Stimulated activated memory B cell treated with anti-CD40 and anti-IgM and Interleukin-4, amounts not matched to agents 10 μg/mL and 1 μg/mL and 100 μg/mL, for 72 hours (primary cell): Measurements from ENCODE around the gene C2CD2L.
"Not testable (repeated sequence)": the region's sequence is repeated elsewhere in the genome, so short reads cannot be mapped to it uniquely, and the experiment has no call there.

Experiments
- ATAC-seq: fragments of 150-1000 bp; cut with Tn5 transposase; 2 replicates; pipeline ENCODE4 v1.10.0; 2021
- H3K27ac Mint-ChIP-seq: one replicate; pipeline ENCODE4 v1.8.0; 2022; ENCODE audit warnings: mild to moderate bottlenecking, mixed read lengths
- H3K27me3 Mint-ChIP-seq: one replicate; pipeline ENCODE4 v1.8.0; 2022; ENCODE audit warnings: mixed read lengths
- H3K36me3 Mint-ChIP-seq: one replicate; pipeline ENCODE4 v1.8.0; 2022; ENCODE audit warnings: mixed read lengths
- H3K4me1 Mint-ChIP-seq: one replicate; pipeline ENCODE4 v1.8.0; 2022; ENCODE audit warnings: mixed read lengths
- H3K4me3 Mint-ChIP-seq: one replicate; pipeline ENCODE4 v1.8.0; 2022; ENCODE audit warnings: mild to moderate bottlenecking, moderate library complexity, mixed read lengths
- H3K9me3 Mint-ChIP-seq: one replicate; pipeline ENCODE4 v1.8.0; 2022; ENCODE audit warnings: mixed read lengths

The C2CD2L gene

DNA sequence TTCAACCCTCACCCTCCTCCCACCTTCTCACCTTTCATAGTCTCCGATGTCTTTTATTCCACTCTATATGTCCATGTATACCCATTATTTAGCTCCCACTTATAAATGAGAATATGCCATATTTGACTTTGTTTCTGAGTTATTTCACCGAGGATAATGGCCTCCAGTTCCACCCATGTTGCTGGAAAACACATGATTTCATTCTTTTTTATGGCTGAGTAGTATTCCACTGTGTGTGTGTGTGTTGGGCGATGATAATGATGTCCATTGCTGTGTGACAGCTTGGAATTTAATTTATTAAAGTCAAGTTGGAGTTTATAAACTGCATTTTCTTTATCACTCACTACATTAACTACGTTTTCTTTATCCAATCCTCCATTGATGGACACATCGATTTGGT lies 11.1 kb downstream of the C2CD2L start:
- Mint-ChIP-seq H3K27ac (no peak overlapping the region), H3K9me3 (no peaks in the 10 kb centered on the region), H3K36me3 (peaks cover 29% of the 10 kb centered on the region), H3K27me3 (no peaks in the 10 kb centered on the region), H3K4me1 (peaks cover 26% of the 10 kb centered on the region), H3K4me3 (no peak overlapping the region)
- no peak for ATAC-seq

DNA sequence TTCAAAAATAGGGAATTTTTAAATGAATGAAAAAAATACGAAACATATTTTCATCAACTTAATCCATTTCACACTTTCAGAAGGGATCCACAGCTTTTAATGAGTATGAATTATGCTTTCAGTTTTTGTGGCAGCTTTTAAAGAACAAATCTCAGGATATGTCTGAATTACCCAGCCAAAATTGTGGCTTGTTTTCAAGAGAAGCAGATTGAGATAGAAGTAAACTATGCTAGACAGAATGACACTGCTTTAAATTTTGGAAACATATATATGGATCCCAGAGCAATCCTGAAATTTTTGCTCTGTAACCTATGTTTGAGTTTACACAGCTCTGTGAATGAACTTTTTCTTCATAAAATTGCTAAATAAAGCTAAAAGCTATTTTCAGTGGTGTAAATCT lies 11.8 kb downstream of the C2CD2L start:
- H3K27ac Mint-ChIP-seq = no peak overlapping the region
- H3K36me3 Mint-ChIP-seq = peaks cover 28% of the 10 kb centered on the region
- H3K4me3 Mint-ChIP-seq = no peak overlapping the region
- no peaks in the 10 kb centered on the region for H3K27me3 Mint-ChIP-seq
- no peak for ATAC-seq
- no peaks in the 10 kb centered on the region for H3K9me3 Mint-ChIP-seq
- H3K4me1 Mint-ChIP-seq = peaks cover 29% of the 10 kb centered on the region

DNA sequence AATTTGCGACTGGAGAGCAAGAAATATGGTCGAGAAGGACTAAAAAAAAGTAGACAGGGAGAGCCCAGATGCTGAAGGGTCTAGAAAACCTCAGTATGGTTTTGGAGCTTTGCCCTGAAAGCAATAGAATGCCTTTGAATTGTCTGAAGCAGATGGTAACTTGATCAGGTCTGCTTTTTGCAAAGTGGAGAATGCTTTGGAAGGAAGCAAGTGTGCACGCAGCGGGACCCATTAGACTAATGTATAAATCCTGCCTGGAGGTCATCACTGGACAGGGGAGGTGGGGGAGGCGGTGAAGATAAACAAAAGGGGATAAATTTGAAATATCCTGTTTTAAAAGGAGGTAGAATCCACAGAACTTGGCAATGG lies 13.5 kb downstream of the C2CD2L start:
- Mint-ChIP-seq H3K27me3 (no peaks in the 10 kb centered on the region), H3K27ac (peak overlapping the region; percentile 91), H3K9me3 (no peaks in the 10 kb centered on the region), H3K4me1 (peaks cover 29% of the 10 kb centered on the region), H3K36me3 (peaks cover 25% of the 10 kb centered on the region), H3K4me3 (peak overlapping the region; percentile 87)
- ATAC-seq = no peak

DNA sequence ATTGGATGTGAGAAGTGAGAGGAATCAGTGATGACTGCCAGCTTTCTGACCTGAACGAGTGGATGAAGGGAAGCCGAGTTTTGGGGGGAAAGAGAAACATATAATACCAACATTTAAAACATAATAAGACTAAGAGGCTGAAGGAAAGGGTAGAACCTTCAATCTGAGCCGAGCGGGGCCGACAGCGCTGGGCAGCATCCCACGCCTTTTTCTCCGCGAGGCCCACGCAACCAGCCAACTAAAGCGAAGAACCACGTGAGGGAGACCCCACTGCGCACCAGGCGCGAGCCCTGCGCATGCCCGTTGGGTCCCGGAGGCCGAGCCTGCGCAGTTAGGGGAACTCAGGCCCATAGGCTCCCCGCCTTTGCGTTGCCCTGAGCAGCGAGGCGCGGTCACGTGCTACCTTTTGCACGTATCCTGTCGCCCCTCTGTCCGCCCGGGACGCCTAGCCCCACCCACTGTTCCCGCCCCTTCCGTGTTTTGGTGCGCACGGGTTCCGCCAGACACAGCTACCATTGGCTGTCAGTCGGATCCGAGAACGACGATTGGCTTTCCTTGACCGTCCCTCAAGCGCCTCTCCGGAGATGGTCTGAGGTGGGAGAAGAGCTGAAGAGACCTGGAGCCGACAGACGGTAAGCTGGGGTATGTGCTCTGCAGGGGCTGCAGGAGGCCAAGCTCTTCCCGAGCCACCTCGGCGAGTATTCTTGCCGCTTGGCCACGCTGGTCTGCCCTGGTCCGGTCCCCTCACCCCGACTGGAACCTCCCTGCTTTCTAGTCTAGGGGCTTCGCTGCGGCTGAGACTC lies 14.1 kb downstream of the C2CD2L start, which contains the start of gene HINFP:
Gene HINFP (plus strand): TSS at position 573 of the 803 bp plus-strand sequence. CDS start 5,365 bp downstream, outside the sequence.
- ATAC-seq = peak; percentile 99
- no peaks in the 10 kb centered on the region for H3K9me3 Mint-ChIP-seq
- no peaks in the 10 kb centered on the region for H3K27me3 Mint-ChIP-seq
- H3K4me1 Mint-ChIP-seq = peaks cover 29% of the 10 kb centered on the region
- peak within 1 kb of the TSS; percentile 91 for H3K27ac Mint-ChIP-seq
- peak within 1 kb of the TSS; percentile 87 for H3K4me3 Mint-ChIP-seq
- H3K36me3 Mint-ChIP-seq = peaks cover 20% of the 10 kb centered on the region

DNA sequence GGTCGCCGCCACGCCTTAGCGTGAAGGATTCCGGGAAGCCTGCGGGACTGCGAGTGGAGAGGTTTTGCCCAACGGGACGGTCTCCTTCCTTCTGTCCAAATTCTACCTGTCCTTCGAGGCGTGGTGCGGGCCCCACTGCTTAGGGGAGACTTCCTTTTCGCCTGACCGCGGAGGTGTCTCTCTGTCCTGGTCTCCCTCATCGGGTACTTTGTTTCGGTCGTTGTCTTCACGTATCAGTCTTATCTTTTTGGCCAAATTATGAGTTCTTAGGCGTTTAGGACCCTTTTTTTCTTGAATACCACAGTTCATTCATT lies 14.6 kb downstream of the C2CD2L start:
- peak; percentile 3 for ATAC-seq
- H3K4me3 Mint-ChIP-seq = peak overlapping the region; percentile 87
- H3K4me1 Mint-ChIP-seq = peaks cover 31% of the 10 kb centered on the region
- H3K36me3 Mint-ChIP-seq = peaks cover 17% of the 10 kb centered on the region
- no peaks in the 10 kb centered on the region for H3K27me3 Mint-ChIP-seq
- H3K9me3 Mint-ChIP-seq = no peaks in the 10 kb centered on the region
- peak overlapping the region; percentile 91 for H3K27ac Mint-ChIP-seq

DNA sequence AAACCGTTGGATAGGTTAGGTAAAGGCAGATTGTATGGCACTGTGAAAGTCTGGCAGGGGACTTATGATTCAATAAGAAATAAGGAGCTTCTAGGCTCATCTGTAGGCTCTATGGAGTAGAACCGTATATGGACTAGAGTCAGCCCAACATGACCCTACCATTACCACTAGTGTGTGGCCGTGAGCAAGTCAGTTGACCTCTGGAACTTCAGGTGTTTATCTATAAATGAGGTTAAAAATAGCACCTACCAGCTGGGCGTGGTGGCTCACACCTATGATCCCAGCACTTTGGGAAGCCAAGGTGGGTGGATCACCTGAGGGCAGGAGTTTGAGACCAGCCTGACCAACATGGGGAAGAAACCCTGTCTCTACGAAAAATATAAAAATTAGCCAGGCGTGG lies 18.7 kb downstream of the C2CD2L start:
- Mint-ChIP-seq H3K27ac (no peak overlapping the region), H3K4me1 (peaks cover 31% of the 10 kb centered on the region), H3K9me3 (no peaks in the 10 kb centered on the region), H3K4me3 (no peak overlapping the region), H3K27me3 (no peaks in the 10 kb centered on the region), H3K36me3 (peaks cover 30% of the 10 kb centered on the region)
- no peak for ATAC-seq

DNA sequence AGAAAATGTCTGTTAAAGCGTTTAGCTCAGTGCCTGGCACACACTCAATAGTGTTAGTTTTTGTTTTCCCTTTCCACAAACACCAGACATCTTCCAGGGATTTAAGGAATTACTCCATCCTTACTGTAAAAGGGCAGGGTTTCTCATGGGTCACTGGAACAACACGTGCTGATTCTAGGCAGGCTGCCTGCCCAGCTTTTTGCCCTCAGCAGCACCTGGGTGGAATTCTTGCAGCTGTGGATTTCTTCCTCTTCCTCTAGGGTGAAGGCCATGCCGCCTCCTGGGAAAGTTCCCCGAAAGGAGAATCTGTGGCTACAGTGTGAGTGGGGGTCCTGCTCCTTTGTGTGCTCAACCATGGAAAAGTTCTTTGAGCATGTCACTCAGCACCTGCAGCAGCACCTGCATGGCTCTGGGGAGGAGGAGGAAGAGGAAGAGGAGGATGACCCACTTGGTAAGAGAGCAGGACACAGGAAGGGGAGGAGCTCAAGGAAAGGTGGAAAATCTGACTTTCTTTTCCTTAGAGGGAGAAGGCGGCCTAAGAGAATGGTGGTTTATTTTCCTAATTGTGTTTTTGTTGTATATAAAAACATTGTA lies 19.6 kb downstream of the C2CD2L start:
- no peak for ATAC-seq
- Mint-ChIP-seq H3K36me3 (peaks cover 39% of the 10 kb centered on the region), H3K4me1 (peaks cover 28% of the 10 kb centered on the region), H3K27me3 (no peaks in the 10 kb centered on the region), H3K27ac (no peak overlapping the region), H3K4me3 (no peak overlapping the region), H3K9me3 (no peaks in the 10 kb centered on the region)

DNA sequence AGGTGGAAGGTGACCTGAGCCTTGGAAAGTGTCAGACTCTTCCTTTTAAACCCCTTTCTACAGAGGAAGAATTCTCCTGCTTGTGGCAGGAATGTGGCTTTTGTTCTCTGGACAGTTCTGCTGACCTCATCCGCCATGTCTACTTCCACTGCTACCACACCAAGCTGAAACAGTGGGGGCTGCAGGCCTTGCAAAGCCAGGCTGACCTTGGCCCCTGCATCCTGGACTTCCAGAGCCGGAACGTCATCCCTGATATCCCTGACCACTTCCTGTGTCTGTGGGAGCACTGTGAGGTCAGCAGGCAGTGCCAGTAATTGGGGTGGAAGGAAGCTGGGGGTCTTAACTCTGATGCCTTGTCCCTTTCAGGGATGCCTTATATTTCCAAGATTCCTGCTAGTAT lies 23.5 kb downstream of the C2CD2L start:
- peaks cover 11% of the 10 kb centered on the region for H3K4me1 Mint-ChIP-seq
- no peak overlapping the region for H3K4me3 Mint-ChIP-seq
- no peak for ATAC-seq
- no peak overlapping the region for H3K27ac Mint-ChIP-seq
- H3K9me3 Mint-ChIP-seq = no peaks in the 10 kb centered on the region
- H3K27me3 Mint-ChIP-seq = no peaks in the 10 kb centered on the region
- peaks cover 54% of the 10 kb centered on the region for H3K36me3 Mint-ChIP-seq

DNA sequence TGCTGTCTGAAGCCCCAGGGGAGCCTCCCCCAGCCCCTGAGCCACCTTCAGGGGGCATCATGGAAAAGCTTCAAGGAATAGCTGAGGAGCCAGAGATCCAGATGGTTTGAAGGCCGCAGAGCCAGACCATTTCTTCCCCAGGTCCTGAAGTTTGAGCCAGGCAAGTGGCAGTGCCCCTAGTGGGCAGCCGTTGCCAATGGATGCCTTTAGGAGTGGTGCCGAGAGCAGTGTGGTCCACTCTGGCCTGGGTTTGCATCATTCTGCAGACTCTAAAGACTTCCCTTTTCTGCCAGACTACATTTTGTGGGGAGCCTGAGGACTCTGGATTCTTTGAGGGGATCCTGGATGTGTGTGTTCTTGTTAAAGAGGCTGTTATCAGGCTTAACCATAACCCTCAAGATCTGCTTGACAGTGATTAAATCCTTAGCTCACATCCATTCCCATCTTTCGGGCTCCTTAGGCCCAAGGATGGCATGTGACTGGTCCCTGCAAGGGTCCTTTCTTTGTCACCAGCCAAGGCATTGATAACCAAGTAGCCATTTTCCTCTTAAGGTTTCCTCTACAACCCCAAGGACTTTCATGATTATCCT lies 27.3 kb downstream of the C2CD2L start:
- peaks cover 49% of the 10 kb centered on the region for H3K36me3 Mint-ChIP-seq
- no peaks in the 10 kb centered on the region for H3K9me3 Mint-ChIP-seq
- peaks cover 4% of the 10 kb centered on the region for H3K4me1 Mint-ChIP-seq
- peaks cover 14% of the 10 kb centered on the region for H3K27me3 Mint-ChIP-seq
- ATAC-seq = no peak
- no peak overlapping the region for H3K4me3 Mint-ChIP-seq
- H3K27ac Mint-ChIP-seq = no peak overlapping the region

DNA sequence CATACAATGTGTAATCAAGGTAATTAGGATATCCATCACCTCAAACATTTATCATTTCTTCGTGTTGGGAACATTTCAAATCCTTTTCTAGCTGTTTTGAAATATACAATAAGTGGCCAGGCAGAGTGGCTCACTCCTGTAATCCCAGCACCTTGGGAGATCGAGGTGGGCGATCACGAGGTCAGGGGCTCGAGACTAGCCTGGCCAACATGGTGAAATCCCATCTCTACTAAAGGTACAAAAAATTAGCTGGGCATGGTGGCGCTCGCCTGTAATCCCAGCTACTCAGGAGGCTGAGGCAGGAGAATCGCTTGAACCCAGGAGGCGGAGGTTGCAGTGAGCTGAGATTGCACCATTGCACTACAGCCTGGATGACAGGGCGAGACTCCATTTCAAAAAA lies 32.1 kb downstream of the C2CD2L start:
- not testable (repeated sequence) for H3K4me3 Mint-ChIP-seq, H3K36me3 Mint-ChIP-seq, H3K9me3 Mint-ChIP-seq, H3K27ac Mint-ChIP-seq, H3K4me1 Mint-ChIP-seq, ATAC-seq
- H3K27me3 Mint-ChIP-seq = peaks cover 31% of the 10 kb centered on the region

DNA sequence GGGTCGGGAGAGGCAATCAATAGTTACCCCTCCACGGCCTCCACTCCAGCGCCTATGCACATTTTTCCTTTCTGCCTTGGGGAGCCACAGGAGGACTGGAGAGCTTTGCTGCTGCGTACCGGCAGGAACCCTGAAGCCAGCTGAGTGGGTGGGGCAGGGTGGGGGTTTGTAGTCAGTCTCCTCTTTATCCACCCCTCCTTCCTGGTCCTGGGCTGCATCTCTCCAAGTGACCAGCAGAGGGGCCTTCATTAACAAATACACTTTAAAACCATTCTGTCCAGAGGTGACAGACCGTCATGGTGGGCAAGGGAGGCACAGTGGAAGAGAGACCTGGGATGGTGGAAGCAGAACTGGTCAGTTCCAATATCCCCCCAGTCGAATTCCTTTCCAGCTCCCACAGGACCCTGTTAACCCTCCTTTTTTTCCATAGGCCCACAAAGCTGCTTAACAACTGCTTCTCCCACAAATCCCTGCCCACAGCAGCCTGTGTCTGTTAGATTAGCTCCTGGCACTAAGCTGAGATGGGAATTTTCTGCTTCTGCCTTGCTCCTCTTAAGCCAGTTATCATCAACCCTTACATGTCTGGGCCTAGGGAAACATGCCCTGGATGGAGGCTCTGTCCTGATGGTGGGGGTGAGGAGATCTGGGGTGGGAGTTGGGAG lies 37.8 kb downstream of the C2CD2L start:
- Mint-ChIP-seq H3K27ac (no peak overlapping the region), H3K36me3 (no peaks in the 10 kb centered on the region), H3K9me3 (no peaks in the 10 kb centered on the region), H3K4me3 (no peak overlapping the region), H3K27me3 (peaks cover 62% of the 10 kb centered on the region), H3K4me1 (peaks cover 21% of the 10 kb centered on the region)
- peak; percentile 62 for ATAC-seq

DNA sequence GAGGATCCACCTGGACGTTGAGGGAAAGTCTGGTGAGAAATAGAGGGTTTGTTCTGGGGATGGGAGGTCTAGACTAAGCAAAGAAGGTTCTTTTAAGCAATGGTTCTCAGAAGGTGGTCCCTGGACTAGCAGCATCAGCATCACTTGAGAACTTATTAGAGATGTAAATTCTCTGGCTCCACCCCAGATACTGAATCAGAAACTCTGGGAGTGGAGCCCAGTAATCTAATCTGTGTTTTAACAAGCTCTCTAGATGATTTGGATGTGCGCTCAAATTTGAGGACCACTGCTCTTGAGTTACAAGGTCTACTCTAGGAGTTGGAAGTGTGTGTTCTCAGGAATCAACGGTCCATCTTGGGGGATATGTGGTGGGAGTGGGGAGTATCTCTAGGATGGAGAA lies 38.4 kb downstream of the C2CD2L start:
- no peak for ATAC-seq
- Mint-ChIP-seq H3K27me3 (peaks cover 65% of the 10 kb centered on the region), H3K9me3 (no peaks in the 10 kb centered on the region), H3K4me3 (no peak overlapping the region), H3K36me3 (no peaks in the 10 kb centered on the region), H3K27ac (no peak overlapping the region), H3K4me1 (peaks cover 21% of the 10 kb centered on the region)

DNA sequence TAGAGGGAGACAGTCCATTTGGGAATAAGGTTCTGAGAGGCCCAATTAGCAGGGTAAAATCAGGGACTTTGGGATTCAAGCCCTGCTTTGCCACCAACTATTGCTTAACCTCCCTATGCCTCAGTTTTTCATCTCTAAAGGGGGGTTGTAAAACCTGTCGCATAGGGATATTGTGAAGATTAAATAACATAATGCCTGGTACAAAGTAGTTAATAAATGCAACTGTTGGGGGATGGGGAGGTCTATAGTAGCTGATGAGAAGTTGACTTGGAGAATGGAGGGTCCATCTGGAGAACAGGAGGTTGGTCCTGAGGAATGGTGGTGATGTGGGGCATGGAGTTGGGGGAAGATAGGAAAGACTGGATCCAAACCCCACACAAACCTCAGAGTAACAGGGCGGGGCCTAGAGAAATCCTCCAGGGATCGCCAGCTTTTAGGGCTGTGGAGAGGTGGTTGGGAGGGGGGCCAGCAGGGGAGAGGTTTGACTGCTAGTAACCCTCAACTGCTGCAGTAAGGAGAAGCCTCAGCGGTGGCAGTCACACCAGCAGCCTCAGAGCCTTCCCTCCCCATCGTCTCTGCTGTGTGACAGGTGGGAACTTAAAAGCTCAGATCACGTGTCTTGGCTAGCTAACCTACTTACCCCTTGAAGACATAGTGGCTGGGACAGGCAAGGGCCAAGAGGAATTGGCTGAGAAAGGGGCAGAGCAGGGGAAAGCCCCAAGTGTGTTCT lies 40.6 kb downstream of the C2CD2L start:
- Mint-ChIP-seq H3K4me1 (peaks cover 21% of the 10 kb centered on the region), H3K4me3 (peak overlapping the region; percentile 4), H3K27me3 (peaks cover 81% of the 10 kb centered on the region), H3K36me3 (no peaks in the 10 kb centered on the region), H3K9me3 (no peaks in the 10 kb centered on the region), H3K27ac (no peak overlapping the region)
- no peak for ATAC-seq

DNA sequence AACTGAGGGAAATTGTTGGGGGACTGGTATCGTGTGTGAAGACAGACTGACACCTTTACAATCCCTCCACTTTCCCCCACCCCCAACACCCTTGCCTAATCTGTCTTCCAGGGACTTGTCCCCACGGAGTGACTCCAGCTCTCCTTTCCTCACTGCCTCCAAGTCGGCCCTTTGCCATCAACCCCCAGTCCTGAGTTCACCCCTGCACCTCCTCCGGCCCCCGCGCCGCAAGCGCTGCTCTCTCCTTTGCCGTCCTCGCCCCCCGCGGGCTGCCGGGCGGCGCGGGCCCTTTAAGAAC lies 41.5 kb downstream of the C2CD2L start:
- peaks cover 86% of the 10 kb centered on the region for H3K27me3 Mint-ChIP-seq
- no peaks in the 10 kb centered on the region for H3K36me3 Mint-ChIP-seq
- peaks cover 21% of the 10 kb centered on the region for H3K4me1 Mint-ChIP-seq
- H3K9me3 Mint-ChIP-seq = no peaks in the 10 kb centered on the region
- ATAC-seq = no peak
- peak overlapping the region; percentile 58 for H3K4me3 Mint-ChIP-seq
- H3K27ac Mint-ChIP-seq = no peak overlapping the region
